LNCaP clone FGC (cell line): ENCODE measurements around the gene CAPN11.

ENCODE experiments used
- DNase-seq: peaks from one replicate; pipeline ENCODE4 v3.0.0-alpha.2; 2011; ENCODE audit warnings: low read depth
- H3K4me3 ChIP-seq: 2 replicates; pipeline ENCODE4 v1.5.1; 2011; ENCODE audit warnings: mild to moderate bottlenecking, low read depth, low read length, control low read depth
- TF ChIP-seq, protein P1 (sequence below): IDR thresholded peaks from 2 replicates; pipeline ENCODE4 v1.5.1; 2012; ENCODE audit warnings: mild to moderate bottlenecking; ENCODE audit not compliant: control insufficient read depth, insufficient read depth; ENCODE audit errors: extremely low read depth

Gene CAPN11

DNA sequence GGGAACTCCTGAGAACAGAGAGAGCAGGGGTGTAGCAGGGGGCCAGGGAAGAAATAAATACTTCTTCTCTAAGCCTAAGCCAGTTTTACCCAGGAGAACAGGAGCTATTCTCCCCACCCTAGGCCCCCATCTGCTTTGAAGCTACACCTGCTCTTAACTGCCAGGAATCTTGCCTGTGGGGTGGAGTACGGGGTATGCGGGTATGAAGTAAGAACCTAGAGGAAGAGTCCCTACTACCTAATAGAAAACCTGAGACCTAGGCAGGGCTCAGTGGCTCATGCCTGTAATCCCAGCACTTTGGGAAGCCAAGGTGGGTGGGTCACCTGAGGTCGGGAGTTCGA lies 66.3 kb downstream of the CAPN11 start:
- TF ChIP-seq, protein P1, sequence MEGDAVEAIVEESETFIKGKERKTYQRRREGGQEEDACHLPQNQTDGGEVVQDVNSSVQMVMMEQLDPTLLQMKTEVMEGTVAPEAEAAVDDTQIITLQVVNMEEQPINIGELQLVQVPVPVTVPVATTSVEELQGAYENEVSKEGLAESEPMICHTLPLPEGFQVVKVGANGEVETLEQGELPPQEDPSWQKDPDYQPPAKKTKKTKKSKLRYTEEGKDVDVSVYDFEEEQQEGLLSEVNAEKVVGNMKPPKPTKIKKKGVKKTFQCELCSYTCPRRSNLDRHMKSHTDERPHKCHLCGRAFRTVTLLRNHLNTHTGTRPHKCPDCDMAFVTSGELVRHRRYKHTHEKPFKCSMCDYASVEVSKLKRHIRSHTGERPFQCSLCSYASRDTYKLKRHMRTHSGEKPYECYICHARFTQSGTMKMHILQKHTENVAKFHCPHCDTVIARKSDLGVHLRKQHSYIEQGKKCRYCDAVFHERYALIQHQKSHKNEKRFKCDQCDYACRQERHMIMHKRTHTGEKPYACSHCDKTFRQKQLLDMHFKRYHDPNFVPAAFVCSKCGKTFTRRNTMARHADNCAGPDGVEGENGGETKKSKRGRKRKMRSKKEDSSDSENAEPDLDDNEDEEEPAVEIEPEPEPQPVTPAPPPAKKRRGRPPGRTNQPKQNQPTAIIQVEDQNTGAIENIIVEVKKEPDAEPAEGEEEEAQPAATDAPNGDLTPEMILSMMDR = no peak
- no peak overlapping the region for H3K4me3 ChIP-seq
- no peak for DNase-seq

DNA sequence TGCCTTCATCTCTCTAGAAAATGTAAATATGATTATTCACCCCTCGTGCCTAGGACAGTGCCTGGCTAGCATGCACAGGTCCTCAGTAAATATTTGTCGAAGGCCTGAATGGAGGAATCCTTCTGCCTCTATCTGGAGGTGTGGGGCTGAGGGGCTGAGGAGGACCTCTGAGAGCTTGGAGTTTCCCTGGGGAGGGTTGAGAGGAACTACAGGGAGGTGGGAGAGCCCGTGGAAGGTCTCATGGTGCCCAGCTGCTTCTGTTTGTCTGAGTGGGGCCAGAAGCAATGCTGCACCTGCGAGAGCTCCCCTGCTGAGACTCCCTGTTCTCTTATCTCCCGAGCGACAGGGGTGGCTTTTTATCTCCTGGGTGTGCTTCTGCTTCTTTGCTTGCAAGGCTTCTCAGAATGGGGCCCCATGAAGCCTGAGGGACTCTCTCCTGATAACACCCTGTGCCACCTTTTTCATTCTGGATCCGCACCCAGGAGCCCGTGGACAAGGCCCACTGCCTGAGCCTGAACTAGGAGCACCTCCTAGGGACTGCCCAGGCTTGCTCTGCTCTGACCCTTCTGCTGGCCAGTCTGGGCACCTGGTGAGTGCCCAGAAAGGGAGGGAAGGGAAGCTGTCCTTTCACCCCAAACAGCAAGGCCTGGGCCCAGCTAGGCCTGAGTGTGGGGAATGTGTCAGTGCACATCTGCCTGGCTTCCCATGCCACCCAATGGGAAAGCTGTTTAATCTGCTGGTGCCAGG lies 67.1 kb downstream of the CAPN11 start:
- DNase-seq = no peak
- TF ChIP-seq, protein P1 = no peak
- no peak overlapping the region for H3K4me3 ChIP-seq

DNA sequence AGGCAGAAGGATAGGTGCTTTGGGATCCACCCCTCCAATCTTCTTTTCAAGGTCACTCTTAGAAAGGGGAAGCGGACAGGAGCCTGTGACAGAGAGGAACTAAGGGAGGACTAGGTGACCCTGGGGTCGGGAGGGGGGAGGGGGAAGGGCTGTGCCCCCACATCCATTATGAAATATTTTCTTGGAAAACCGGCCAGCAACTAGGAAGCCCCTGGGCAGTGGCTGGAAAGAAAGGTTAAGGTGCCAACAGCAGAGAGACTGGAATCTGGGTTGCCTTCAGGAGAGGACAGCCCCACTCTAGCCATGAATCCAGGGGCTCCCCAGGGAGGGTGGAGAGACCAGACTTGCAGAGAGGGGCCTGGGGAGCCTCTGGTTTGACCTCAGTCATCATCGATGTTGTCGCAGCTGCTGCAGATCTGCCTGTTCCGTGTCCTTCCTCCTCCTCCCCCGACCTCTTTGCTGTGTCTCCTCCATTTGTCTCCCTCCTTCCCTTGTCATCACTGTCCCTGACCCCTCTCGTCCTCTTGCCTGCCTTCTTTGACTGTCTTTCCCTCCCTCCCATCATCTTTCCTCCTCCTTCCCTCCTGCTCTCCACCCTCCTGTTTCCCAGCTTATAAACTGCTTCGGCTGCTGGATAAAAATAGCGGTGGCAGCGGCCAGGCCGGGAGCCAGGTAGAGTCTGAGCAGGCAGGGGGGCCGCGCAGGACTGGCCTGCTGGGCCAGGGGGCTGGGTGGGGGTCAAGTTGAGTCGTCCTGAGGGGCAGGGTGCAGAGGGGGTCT lies 67.9 kb downstream of the CAPN11 start:
- no peak for DNase-seq
- TF ChIP-seq, protein P1 = no peak
- H3K4me3 ChIP-seq = no peak overlapping the region

DNA sequence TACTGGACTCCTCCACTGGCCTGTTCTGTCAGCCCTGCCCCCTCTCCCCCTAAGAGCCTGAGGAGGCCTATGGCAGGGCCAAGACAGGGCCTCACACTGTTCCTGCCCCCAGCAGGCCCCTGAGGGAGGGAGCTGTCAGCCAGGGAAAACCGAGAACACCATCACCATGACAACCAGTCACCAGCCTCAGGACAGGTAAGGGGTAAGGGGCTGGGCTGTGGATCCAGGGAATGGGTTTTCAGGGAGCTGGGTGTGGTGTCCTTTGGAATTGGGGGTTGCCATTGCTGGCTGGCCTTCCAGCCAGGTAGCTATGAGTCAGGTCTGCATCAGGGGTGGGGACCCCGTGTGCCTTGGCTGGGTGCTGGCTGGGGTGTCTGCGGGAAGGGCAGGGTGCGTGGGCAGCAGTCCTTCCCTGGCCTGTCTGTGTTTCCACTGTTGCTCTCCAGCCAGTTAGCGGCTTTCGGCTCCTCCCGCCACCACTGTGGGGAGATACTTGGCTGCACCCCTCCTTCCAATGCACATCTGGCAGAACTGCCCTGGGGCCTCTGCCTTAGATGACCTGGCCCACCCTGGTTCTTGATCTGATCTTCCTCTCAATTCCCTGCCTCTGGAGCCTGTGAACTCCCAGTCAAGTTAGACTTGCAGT lies 68.7 kb downstream of the CAPN11 start:
- no peak for DNase-seq
- TF ChIP-seq, protein P1 = no peak

DNA sequence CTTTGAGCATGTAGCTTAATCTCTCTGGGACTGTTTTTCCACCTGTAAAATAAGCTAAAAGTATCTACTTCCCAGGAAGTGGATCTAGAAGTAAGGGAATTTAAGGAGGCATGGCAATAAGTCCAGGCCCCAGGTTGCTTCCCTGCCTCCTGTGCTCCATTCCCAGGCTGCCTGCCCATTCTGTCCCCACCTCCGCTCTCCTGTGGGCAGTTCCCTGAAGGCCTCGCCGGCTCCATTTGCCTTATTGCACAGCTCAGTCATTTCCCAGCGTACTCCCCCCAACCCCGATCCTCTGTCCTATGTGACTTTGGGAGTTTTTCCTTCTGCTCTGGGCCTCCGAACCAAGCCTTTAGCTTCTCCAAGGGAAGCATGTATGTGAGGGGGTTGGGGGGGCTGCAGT lies 69.4 kb downstream of the CAPN11 start:
- H3K4me3 ChIP-seq = no peak overlapping the region
- TF ChIP-seq, protein P1 = no peak
- DNase-seq = no peak

More for the DNA sequence above, 68.7 kb downstream of the CAPN11 start:
- H3K4me3 ChIP-seq = no peak overlapping the region

DNA sequence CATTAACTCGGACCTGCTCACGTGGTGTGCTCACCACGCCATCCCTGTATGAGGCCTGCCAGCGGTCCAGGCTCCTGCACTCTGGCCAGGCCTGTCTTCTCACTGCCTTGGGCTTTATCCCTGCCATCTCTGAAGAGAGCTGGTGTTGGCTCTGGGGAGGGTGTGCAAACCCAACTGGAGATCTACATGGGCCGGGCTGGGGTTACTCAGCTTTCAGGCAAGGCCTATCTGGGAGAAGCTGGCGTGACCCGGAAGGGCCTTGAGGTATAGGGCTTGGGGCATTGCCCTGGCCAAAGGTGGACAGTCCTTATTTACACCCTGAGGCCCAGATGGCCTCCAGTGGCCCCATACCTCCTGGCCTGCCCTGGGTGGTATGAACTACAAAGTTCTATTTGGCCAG lies 69.8 kb downstream of the CAPN11 start:
- no peak overlapping the region for H3K4me3 ChIP-seq

More for the DNA sequence above, 69.8 kb downstream of the CAPN11 start:
- DNase-seq = no peak
- TF ChIP-seq, protein P1 = no peak
